Myometrial cell (primary cell): ENCODE measurements around the gene BANK1. TPM values are rescaled to one million over a fixed set of nuclear protein-coding genes. Genes with fewer than 3 reads are reported as not detected.

Experiments used
- total RNA-seq: library from RNA; depleted of rRNA; stranded (reverse); fragments of >200 nt; gene quantifications from 2 replicates; pipeline ENCODE4 v1.2.3, GENCODE V29; 2015

Gene BANK1, protein sequence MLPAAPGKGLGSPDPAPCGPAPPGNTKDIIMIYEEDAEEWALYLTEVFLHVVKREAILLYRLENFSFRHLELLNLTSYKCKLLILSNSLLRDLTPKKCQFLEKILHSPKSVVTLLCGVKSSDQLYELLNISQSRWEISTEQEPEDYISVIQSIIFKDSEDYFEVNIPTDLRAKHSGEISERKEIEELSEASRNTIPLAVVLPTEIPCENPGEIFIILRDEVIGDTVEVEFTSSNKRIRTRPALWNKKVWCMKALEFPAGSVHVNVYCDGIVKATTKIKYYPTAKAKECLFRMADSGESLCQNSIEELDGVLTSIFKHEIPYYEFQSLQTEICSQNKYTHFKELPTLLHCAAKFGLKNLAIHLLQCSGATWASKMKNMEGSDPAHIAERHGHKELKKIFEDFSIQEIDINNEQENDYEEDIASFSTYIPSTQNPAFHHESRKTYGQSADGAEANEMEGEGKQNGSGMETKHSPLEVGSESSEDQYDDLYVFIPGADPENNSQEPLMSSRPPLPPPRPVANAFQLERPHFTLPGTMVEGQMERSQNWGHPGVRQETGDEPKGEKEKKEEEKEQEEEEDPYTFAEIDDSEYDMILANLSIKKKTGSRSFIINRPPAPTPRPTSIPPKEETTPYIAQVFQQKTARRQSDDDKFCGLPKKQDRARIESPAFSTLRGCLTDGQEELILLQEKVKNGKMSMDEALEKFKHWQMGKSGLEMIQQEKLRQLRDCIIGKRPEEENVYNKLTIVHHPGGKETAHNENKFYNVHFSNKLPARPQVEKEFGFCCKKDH
- total RNA-seq, result 0.29 TPM in 1 of 2 replicates, not detected in the other

DNA sequence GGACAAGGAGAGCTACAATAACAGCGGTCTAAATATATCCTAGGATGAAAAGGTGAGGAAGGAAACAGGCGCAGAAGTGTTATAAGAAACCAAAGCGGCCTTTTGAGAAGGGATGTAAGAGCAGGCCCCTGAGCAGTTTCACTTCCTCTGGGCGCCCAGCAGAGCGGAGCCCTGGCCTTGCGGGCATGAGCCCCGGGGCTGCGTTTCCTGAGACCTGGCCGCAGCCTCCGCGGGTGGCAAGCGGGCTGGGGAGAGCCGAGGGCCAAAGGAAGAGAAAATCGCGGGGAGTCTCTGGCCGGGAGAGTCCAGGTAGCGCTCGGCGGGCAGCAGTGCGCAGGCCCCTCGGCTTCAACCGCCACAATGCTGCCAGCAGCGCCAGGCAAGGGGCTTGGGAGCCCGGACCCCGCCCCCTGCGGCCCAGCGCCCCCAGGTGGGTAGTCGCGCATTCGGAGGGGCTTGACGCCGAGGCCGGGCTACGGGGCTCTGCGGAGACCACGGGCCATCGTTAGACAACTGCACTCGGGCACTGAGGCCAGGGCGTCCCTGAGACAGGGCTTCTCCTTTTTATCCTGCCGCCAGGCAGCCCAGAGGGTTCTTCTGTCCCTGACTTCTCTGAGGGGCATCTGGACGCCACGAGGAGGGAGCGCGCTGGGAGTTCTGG, at the start of gene BANK1:
Gene BANK1, plus strand, starts transcription at position 210 of the 661 bp plus-strand sequence. Its CDS starts 151 bp downstream, at position 361.

